ENCODE data around the gene DMRT2.
A peak's percentile ranks its signal among the peaks of the same experiment; 100 is the strongest.

The DMRT2 gene

DNA sequence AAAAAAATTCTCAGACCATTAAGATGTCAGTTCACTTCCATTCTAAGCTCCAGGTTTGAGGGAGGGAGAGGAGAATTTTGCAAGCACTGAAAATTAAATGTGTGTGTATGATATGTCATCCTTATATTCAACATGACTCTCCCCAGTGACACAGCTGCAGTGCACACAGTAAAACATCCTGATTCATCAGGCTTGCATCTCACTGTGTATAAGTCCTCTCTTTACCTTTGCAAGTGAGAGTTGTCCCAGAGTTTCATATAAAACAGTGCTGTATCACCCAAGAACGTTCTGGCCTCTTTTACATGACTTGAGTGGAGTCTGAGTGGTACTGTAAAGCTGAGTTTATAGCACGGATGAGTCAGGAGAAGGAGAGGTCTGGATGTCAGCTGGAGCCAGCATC lies 50.0 kb downstream of the DMRT2 start:
- no peak for TF ChIP-seq CTCF (conservative IDR thresholded peaks at IDR 0.05; ENCODE audit: low read depth, low read length)
- H3K4me3 ChIP-seq (ENCODE audit: low read depth, low read length) = no peak overlapping the region
- no peak for DNase-seq (ENCODE audit: low read depth)

- TF ChIP-seq CTCF (conservative IDR thresholded peaks at IDR 0.05; ENCODE audit: low read depth, low read length) = peak; percentile 68
- no peak overlapping the region for H3K4me3 ChIP-seq (ENCODE audit: low read depth, low read length)
- peak; percentile 50 for DNase-seq (ENCODE audit: low read depth)
Measured at GRCh38 chr9:1100945-1101344, 50.8 kb downstream of the DMRT2 start.

- no peak overlapping the region for H3K4me3 ChIP-seq (ENCODE audit: low read depth, low read length)
- TF ChIP-seq CTCF (conservative IDR thresholded peaks at IDR 0.05; ENCODE audit: low read depth, low read length) = no peak
- no peak for DNase-seq (ENCODE audit: low read depth)
Measured at GRCh38 chr9:1101846-1102641, 51.9 kb downstream of the DMRT2 start.

DNA sequence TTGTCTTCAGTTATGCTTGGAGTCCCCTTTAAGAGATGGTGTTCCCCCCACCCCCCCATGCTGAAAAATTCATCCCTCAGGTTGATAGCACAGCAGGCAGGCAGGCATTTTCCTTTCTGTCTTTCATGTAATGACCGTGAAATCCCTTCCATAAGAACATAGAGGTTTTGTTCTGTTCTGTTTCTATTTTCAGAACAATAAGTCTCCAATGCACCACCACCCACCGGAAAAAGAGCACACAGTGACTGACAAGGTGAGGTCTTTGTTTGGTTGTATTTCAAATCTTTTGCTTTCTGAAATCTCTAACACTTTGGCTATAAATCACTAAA lies 52.4 kb downstream of the DMRT2 start:
- no peak for DNase-seq (ENCODE audit: low read depth)
- no peak for TF ChIP-seq CTCF (conservative IDR thresholded peaks at IDR 0.05; ENCODE audit: low read depth, low read length)
- no peak overlapping the region for H3K4me3 ChIP-seq (ENCODE audit: low read depth, low read length)
